Psoas muscle (tissue), 8 donors: ENCODE data around the gene VIPR2. TPM values are rescaled to one million over a fixed set of nuclear protein-coding genes. Genes with fewer than 3 reads are reported as not detected.

Experiments used
- ATAC-seq, 4 donors: fragments of 200-7000 bp; cut with Tn5 transposase; one replicate each; pipeline ENCODE4 v1.9.1; 2020; ENCODE audit warnings: moderate library complexity in 3 of 4, mild to moderate bottlenecking in 2 of 4
- DNase-seq, 2 donors: peaks; one replicate each; pipeline ENCODE4 v3.0.0-alpha.2; 2020
- H3K27ac ChIP-seq: fragments of 200-600 bp; one replicate; pipeline ENCODE4 v1.8.0; 2022
- H3K27me3 ChIP-seq, 3 donors: fragments of 200-600 bp in 1 of 3; one replicate each; pipeline versions ENCODE4 v1.6.1 to v1.8.0; 2013 to 2022; ENCODE audit warnings: low read length in 2 of 3, mild to moderate bottlenecking in 2 of 3, moderate library complexity in 1 of 3; ENCODE audit not compliant: insufficient read depth in 3 of 3
- H3K36me3 ChIP-seq, 2 donors: fragments of 200-600 bp in 1 of 2; one replicate each; pipeline versions ENCODE4 v1.6.1 to v1.8.0; 2013 to 2022; ENCODE audit warnings: low read depth in 1 of 2, mild to moderate bottlenecking in 1 of 2, moderate library complexity in 1 of 2; ENCODE audit not compliant: insufficient read depth in 1 of 2
- H3K4me1 ChIP-seq: fragments of 200-600 bp; one replicate; pipeline ENCODE4 v1.8.0; 2022
- H3K4me3 ChIP-seq: fragments of 200-600 bp; one replicate; pipeline ENCODE4 v1.8.0; 2022; ENCODE audit warnings: mild to moderate bottlenecking
- H3K9me3 ChIP-seq: fragments of 200-600 bp; one replicate; pipeline ENCODE4 v1.8.0; 2022
- CTCF ChIP-seq: fragments of 200-600 bp; IDR thresholded peaks from one replicate; pipeline ENCODE4 v1.8.0; 2022; ENCODE audit warnings: antibody characterized with exemption
- WGBS, 3 donors: extraction: QIAGEN DNeasy Blood & Tissue Kit; methylation state at CpG; one replicate each; pipeline versions ENCODE4 v1.1.6 to v1.1.7; 2013; 5-methylcytosine and 5-hydroxymethylcytosine counted together
- intact Hi-C, 2 donors: fragments of 100-400 bp; cut with DNase I; formaldehyde crosslinking; loops; one replicate each; pipeline versions ENCODE4 v1.11.0 to v1.14.2; 2022
- polyA plus RNA-seq, 3 donors: library from polyadenylated mRNA; stranded (reverse); fragments of 200-250 nt; gene quantifications; one replicate each; pipeline ENCODE4 v1.2.3, GENCODE V29; 2013
- total RNA-seq, 4 donors: library from RNA; stranded (reverse); fragmentation: NEBNext Ultra II Directional in 2 of 4; extraction: Animal tissue kit (Norgen Biotek cat#: 25700) in 2 of 4; gene quantifications; one replicate each; pipeline versions ENCODE4 v1.2.1 to v1.2.4, GENCODE V29; 2021 to 2023
- donor health status: healthy with polysubstance abuse.
- donor health status: DM: no; HTN: no; CAD: no; lungs with moderate emphysema.
- donor health status: Bipolar disorder and iron deficiency.
- donor health status: healthy.
- donor health status: DM: yes; HTN: yes; CAD: no.
- donor health status: DM: no; HTN: no; CAD: no.
- donor health status: DM: no; HTN: no; CAD: no.
- donor health status: DM: yes; HTN: yes; CAD: no.

The VIPR2 gene
- total and polyA plus RNA-seq, 7 donors = 0.60 to 3.6 (median 2.4) TPM

DNA sequence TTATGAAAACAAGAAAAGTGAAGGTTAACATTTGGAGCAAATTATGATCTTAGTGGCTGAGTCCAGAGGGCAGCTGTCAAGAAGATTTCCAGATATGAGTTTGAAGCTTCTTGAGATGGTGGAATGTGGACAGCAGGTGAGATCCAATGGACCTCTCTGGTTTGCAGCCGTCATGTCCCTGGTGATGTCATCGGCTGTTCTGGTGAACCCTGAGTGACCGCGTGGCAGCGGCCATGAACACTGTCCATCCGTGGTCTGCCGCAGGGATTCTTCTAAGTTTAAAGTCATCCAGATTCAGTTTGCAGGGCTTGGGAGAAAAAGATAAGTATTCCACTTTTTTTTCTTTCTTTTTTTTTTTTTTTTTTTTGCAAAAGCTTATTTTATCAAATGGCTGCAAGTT, 15.8 kb upstream of the VIPR2 start:
- 90 to 93% (median 90%) methylated on average over 7 of the region's 7 CpGs for WGBS, 3 donors
- Histone ChIP-seq H3K27me3 (peaks cover 0 to 1% (median 0%) of the 10 kb centered on the region in 3 donors), H3K27ac (no peak overlapping the region), H3K4me1 (no peaks in the 10 kb centered on the region), H3K4me3 (no peak overlapping the region), H3K9me3 (peaks cover 3% of the 10 kb centered on the region), H3K36me3 (no peaks in the 10 kb centered on the region)
- ATAC-seq (no peak), DNase-seq (no peak)
- no peak for TF ChIP-seq CTCF
- intact Hi-C loops = no loop called here

DNA sequence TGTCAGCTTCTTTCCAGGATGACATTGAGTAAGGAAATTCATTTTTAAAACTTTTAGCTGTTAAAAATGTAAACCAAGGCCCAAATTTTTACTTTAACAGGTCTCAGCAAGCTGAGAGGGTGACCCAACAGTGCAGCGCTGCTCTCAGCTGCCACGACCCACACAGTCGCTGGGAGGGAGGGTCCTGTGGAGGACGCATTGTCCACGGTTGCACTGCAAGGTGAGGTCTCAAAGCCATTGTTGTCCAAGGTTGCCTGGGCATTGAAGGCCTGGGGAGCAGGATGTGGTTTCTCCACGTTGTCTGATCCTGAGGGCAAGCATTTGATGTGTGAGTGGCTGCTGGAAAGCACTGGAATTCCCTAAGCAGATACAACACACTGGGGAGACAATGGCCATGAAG, 15.1 kb upstream of the VIPR2 start:
- intact Hi-C loops = no loop called here
- WGBS, 3 donors = 84 to 85% (median 84%) methylated on average over 6 of the region's 6 CpGs
- DNase-seq (no peak), ATAC-seq (no peak)
- no peak overlapping the region for H3K4me3 ChIP-seq
- H3K36me3 ChIP-seq = no peaks in the 10 kb centered on the region
- H3K4me1 ChIP-seq = no peaks in the 10 kb centered on the region
- H3K27ac ChIP-seq = no peak overlapping the region
- no peak for TF ChIP-seq CTCF
- no peaks in the 10 kb centered on the region for H3K27me3 ChIP-seq
- no peaks in the 10 kb centered on the region for H3K9me3 ChIP-seq

DNA sequence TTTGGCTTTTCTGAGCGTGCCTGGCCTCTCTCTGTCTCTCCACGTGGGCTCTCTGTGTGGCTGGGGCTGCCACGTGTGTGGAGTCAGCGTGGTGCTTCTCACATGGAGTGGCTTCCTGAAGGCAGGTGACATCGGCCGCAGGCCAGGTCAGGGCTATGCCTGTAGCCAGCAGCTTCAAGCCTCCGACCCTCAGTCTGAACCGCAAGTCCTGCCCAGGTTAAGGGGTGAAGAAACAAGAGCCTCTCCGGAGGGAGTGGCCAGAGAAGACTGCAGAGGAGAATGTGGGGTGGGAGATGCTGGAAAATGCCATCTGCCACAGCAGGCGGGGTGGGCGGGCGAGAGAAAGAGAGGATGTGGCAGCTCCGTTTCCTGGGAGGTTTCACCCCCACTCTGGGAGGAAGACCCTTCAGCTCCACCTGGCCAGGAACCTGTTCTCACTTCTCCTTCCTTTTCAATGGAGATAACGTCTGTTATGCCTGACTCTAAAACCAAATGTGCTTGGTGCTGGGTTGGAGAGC, 14.3 kb upstream of the VIPR2 start:
- intact Hi-C loops = no loop called here
- 58 to 63% (median 58%) methylated on average over 14 of the region's 14 CpGs for WGBS, 3 donors
- Histone ChIP-seq H3K9me3 (no peaks in the 10 kb centered on the region), H3K27ac (no peak overlapping the region), H3K27me3 (no peaks in the 10 kb centered on the region), H3K36me3 (no peaks in the 10 kb centered on the region), H3K4me1 (no peaks in the 10 kb centered on the region), H3K4me3 (no peak overlapping the region)
- no peak for ATAC-seq
- TF ChIP-seq CTCF = no peak
- DNase-seq = no peak

GRCh38 chr7:159158125-159158887, 13.6 kb upstream of the VIPR2 start:
- intact Hi-C loops = no loop called here

More at GRCh38 chr7:159158125-159158887, 13.6 kb upstream of the VIPR2 start:
- no peaks in the 10 kb centered on the region for H3K36me3 ChIP-seq
- no peaks in the 10 kb centered on the region for H3K9me3 ChIP-seq
- DNase-seq = no peak
- no peak overlapping the region for H3K4me3 ChIP-seq
- H3K27ac ChIP-seq = no peak overlapping the region
- no peak for TF ChIP-seq CTCF
- no peak for ATAC-seq
- no peaks in the 10 kb centered on the region for H3K4me1 ChIP-seq
- no peaks in the 10 kb centered on the region for H3K27me3 ChIP-seq
- 83 to 88% (median 85%) methylated on average over 29 of the region's 29 CpGs for WGBS, 3 donors
